Activated CD4-positive, CD25-positive, alpha-beta regulatory T cell treated with anti-CD3 and anti-CD28 coated beads, Interleukin-2, amount 50 U/mL, for 16 hours (primary cell): ENCODE measurements around the gene METAP1D.
"Not testable (repeated sequence)": the region's sequence is repeated elsewhere in the genome, so short reads cannot be mapped to it uniquely, and the experiment has no call there.

ENCODE experiments used
- DNase-seq: peaks from one replicate; pipeline ENCODE4 v3.0.0-alpha.2; 2020; ENCODE audit warnings: low read depth, low spot score

METAP1D gene

DNA sequence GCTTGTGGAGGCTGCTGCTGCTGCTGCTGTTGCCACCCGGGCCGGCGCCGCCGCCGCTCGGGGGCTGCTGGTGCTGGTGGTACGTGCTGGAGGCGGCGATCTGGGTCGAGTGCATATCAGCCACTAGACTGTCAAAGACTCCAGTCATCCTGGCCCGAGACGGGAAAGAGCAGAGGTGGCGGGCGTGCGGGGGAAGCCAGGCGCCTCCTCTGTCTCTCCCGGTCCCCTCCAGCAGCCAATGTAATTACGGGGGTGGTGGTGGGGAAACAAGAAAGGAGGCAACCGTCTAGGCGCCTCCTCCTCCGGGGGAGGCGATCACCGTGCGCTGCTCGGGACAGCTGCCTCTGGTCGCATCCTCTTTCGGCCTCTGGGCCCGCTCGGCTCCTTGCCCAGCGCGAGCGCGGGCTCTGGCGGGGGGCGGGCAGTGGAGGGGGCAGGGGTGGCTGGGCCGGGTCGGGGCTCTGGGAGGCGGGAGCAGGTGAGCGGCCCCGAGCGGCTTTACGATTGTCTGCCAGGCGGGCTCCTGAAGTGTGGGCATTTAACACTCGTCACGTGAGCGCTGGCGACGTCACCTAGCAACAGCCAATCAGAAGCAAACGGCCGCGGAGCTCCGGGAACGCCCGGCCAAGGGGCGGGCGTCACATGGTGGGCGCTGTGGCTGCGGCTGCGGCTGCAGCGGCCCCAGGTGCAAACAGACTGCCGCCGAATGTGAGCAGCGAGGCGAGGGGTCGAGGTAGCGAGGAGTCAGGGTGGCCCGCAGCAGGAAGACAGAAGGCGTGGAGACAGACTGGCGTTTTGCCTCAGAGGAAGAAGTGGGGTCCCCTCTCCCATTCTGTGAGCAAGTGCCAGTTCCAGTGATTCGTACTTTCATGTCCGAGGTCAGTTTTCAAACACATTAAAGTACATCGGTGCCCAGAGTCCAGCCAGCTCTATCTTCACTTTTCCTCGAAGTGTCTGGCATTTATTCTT is 102.9 kb downstream of the METAP1D start, which contains the start of gene DLX2:
DLX2 (minus strand) TSS at position 510 of the 969 bp plus-strand sequence; CDS start at position 148, 362 bp downstream.
- peak; percentile 37 for DNase-seq

DNA sequence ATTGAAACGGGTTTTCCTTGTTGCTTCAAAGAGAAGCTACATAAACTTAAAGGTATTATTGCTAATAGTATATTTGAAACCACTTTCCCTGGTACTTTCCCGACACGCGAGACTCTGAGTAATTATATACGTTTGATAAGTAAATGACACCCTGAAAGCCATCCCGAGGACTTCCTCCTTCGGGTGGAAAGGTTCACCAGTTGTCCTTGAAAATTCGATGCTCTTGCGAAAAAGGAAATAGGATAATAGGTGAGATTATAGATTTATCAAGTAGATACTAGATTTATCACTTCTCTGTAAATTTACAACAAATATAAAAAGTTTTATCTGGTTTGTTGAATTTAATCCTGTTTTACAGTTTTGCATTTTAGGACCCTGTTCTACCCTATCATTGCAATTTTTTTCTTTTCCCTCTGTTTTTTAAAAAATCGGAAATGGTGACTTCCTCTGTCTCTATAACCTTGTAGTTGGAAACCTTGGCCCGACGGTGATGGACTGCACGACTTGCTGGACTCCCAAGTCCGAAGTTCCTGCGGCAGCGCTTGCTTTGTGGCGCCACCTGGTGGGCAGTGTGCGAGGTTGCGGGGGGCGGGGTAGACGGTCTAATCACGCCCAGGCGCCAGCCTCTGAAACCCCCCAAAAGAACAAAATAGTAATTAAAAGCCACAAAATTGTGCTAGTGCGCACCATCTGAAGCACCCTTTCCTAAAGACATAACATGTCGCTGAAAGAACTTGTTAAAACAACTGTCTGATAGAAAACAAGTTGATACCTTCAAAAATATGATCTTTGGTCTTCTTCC is 103.9 kb downstream of the METAP1D start:
- peak; percentile 44 for DNase-seq

DNA sequence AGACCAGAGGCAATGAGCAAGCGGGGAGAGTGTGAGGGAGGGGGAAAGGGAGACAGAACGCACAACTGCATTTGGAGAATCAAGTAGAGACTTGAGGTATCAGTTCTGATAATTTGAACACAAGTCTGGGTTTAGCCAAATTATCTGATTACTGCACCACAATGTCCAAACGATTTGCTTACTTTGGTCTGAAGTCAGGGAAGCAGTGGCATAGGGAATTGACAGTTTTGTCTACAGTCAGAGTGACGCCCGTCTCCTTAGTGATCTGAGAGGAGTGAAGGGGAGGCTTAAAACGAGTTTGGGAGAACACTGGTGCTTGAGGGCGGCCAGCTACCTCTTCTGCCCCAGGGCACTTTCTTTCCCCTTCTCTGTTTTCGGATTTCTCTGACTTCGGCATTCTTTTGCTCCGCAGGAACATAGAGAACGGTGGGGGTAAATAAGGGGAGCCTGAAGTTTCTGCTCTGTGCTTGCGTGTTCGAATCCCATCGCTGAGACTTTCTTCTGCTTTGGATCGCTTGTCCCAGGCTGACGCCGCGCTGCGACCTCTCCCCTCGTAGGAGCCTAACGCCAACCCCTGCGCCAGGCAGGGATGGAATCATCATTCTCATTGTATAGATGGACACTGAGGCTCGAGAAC is 105.8 kb downstream of the METAP1D start:
- DNase-seq = no peak

DNA sequence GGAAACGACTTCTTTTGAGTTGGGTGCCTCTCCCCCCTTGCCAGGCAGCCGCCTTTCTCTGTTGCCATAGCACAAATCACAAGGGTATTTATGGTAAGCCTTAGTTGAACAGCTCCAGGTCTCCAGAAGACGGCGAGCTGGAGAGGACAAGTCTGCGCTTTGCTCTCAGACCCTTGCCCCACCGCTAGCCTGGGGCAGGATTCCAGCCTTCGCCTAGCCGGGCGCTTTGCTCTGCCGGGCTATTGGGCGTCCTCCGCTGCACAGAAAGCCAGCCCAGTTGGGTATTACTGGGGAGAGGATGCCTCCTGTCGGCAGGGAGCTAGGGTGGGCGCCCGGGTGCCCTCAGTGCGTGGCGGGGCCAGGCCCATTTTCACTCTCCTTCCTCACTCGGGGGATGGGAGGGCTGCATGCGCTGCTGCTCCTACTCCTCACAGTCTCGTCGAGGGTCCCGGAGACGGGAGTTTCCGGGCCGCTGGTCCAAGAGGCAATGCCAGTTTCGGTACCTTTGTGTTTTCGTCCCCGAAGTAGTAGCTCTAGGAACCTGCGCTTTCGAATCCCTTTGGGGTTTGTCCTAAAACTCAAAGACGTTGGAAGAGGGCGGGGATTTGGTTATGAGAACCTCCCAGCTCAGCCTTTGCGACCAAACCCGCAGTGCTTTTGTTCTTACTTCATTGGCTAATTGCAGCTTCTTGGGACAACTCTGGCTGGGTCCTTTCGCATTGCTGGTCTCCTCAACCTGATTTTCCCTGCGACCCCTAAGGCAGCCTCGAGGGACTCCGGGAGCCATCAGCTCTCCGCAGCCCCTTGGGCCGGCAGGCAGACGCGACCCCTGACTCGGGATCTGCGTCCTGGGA is 106.6 kb downstream of the METAP1D start:
- DNase-seq = no peak

DNA sequence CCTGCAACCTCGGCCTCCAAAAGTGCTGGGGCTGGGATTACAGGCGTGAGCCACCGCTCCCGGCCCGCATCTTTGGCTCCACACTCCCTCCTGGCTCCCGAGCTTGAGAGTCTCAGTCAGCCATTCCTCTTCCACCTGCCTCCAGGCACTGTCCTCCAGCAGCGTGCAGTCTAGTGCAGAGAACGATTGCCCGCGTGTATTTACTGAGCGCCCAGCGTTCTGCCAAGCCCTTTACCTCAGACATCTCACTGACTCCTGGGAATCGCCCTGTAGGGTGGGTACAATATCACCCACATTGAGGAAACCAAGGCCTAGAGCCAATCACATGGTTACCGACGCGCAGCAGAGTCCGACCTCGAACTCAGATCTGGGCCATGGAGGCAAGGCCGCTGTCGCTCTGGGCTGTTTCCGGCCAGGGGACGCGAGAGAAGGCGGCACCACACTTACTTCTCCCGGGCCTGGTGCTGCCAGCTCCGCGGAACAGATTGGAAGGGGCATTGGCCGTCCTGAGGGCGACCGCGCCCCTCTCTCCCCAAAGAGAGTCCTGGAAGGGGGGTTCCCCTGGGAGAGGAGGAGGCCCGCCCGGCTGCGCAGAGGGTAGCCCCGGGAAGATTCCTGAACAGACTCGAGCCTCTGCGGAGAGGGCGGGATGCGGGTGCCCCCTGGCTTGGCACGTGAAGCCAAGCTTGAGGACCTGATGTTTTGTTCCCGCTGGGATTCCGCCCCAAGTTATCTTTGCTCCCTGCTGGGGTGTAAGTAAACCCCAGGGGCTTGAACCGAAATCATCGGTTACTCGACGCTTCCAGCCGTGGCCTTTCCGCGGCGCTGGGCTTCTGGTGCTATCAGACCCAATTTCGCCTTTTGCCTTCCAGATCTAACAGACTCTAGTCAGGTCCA is 108.2 kb downstream of the METAP1D start:
- DNase-seq = no peak

DNA sequence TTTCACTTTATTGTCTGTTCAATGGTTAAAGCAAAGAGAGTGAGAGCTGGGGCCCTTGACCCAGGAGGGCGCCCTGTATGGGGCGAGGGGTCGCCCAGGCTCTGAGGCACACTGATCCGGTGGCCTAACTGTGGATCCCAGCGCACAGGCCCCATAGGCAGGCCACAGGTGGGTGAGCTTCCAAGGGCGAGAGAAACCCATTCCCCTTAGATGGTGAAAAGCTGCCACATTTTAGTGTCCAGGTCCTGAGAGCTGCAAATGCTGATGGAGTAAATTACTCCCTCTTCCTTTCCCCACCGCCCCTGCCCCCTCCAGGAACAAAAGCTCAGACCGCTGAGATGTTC is 108.8 kb downstream of the METAP1D start:
- DNase-seq = no peak

DNA sequence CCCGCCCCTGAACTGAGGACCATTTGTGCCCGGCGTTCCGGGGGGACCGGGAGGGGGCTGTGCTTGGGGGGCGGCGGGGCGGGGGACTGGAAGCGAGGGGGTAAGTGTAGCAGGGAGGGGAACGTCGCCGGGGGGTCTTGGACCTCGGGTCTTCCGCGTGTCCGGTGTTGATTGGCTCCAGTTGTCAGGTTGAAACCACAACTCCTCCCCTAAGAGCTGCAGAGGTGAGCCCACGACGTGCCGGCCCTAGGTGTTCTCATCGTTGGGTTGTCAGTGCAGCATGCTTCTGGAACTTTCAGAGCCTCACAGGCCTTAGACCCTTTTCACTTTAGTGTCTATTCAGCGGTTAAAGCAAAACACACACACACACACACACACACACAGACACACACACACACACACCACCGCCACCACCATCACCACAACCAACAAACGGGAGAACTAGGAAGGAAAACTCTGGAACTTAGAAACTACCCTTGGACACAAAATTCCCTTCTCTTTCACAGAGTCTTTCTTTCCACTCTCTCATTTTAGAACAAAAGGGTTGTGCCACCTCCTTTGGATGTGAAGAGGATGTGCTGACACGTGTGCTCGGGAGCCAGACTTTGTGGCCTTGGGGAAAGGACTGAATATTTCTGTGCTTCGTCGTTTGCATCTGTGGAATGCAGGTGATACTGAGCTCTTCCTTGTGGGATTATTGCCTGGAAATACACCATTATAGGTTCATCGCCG is 109.7 kb downstream of the METAP1D start:
- no peak for DNase-seq

DNA sequence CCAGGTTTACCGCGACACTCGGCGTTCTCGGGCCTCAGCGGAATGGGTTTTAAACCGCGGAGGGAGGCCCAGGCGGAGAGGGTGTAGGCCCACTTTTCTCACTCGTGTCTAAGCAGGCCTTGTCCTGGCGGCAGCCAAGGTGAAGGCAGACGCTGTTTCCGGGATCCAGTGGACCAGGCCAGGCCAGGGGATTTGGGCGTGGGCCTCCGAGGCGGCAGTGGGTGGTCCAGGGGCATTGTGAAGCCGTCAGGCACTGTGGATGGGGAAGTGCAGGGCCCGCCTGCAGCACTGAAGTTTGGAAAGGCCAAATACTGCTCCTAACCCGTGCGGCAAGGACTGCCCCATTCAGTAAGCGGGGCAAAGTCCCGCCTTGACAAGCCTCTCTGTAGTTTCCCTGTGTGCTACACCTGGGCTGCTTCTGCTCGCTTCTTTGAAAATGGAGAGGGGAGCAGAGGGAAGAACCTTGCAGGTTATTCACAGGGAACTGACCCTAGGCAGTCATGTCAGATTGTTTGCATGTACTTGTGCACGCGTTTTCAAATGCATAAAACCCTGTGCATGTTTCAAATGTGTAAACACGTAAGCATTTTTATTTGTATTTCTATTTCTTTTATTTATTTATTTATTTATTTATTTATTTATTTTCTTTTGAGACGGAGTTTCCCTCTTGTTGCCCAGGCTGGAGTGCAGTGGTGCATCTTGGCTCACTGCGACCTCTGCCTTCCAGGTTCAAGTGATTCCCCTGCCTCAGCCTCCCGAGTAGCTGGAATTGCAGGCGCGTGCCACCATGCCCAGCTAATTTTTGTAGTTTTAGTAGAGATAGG is 110.4 kb downstream of the METAP1D start:
- no peak for DNase-seq

DNA sequence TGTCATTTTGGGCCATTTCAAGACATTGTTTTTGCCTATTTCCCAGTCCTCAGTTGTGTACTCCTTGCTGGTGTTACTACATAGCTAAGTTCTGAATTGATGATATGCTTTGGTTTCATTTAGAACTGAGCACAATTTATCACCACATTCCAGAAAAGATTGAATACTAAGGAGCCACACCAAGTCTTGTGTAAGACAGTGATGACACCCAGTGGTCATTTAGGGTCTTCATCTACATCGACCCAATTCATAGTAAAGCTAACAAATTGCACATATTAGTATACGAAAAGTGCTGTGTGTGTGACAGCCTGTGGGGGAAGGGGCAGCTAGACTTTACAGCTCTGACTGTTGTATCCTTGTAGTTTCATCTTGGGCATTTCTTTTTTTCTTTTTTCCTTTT is 113.9 kb downstream of the METAP1D start:
- DNase-seq = no peak

DNA sequence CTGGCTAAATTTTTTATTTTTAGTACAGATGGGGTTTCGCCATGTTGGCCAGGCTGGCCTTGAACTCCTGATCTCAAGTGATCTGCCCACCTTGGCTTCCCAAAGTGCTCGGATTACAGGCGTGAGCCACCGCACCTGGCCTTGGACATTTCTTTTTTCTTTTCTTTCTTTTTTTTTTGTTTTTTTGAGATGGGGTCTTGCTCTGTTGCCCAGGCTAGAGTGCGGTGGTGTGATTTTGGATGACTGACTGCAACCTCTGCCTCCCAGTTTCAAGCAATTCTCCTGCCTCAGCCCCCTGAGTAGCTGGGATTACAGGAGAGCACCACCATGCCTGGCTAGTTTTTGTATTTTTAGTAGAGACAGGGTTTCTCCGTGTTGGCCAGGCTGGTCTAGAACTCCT is 114.4 kb downstream of the METAP1D start:
- not testable (repeated sequence) for DNase-seq

DNA sequence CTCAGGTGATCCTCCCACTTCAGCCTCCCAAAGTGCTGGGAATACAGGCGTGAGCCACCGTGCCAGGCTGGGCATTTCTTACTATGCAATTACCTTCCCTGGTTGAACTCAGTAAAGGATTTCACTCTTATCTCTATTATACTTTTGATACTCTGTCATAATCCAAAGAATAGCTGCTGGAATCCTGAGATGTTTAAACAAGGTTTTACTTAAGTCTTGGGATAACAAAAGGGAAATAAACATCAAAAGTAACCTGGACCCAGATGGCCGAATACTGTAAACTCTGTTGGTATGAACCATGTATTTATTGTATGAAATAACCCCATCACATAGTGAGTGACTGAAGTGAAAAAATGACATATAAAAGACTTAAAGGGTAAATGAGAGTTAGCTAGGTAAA is 114.8 kb downstream of the METAP1D start:
- DNase-seq = no peak

DNA sequence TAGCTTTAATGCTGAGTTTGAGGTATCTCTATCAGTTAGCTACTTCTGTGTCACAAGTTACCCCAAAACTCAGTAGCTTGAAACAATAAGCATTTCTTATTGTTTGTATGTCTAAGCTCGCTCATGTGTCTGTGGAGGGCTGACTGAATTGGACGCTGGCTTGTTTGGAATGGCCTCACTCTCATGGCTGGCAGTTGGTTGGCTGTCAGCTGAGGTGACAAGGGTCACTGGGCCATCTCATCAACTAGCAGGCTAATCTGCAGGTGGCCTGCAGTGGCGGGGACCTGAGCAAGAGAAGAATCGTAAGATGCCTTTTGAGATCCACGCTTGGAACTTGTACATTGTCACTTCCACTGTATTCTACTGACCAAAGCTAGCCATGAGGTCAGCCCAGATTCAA is 116.4 kb downstream of the METAP1D start:
- no peak for DNase-seq

DNA sequence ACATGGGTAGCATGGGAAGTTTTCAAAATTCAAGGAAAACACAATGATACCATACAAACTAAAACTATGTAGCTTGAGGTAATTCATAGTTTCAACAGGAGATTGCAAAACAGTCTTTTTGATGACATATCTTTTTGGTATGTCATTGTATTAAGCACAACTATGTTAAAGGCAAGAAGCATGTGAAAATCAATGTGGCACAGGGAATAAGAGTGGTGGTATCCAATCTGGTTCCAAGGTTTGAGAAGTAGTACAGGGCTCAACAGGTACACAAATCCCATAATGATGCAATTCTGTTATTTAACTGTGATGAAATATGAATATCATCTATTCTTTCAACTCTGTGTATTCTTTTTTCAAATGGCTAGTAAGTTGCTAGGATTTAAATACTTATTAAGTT is 119.3 kb downstream of the METAP1D start:
- no peak for DNase-seq

DNA sequence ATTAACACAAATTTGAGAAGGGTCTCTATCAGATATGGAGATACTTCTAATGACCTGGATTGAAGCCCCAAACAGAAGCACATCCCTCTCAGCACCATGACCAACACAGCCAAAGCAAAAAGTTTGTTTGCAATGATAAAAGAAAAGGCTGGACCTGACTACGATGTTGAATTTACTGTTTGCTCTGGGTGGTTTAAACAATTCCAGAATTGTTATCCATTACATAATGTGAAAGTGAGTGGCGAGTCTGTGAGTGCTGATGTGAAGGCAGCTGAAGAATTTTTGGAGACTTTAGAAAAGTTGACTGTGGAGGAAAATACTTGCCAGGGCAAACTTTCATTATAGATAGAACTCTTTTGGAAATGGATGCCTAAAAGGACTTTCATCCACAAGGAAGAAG is 120.4 kb downstream of the METAP1D start:
- DNase-seq = no peak

DNA sequence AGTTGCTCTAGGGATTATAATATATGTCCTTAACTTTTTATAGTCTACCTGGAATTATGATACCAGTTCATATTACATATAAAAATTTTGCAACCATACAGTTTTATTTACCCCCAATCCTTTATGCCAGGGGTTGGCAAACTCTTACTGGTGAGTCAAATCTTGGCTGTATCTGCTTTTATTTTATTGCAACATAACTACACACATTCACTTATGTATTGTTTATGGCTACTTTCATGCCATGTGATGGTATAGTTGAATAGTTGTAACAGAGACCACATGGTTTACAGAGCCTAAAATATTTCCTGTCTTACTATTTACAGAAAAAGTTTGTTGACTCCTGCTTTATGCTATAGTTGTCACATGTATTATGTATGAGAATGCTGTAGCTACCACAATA is 128.7 kb downstream of the METAP1D start:
- no peak for DNase-seq

DNA sequence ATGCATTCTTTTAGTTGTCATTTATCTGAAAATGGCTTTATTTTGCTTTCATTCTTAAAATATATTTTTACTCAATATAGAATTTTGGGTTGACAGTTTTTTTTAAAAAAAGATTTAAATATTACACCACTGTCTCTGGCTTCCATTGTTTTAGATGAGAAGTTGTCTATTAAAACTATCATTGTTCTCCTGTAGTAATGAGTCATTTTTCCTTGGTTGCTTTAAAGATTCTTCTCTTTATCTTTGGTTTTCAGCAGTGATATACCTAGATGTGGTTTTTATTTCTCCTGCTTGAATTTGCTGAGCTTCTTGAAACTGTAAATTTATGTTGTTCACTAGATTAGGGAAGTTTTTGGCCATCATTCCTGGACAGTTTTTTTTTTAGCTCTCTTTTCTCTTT is 129.7 kb downstream of the METAP1D start:
- DNase-seq = no peak
